SW480 (cell line): ENCODE measurements around the gene SLC24A5.

Source experiments
- DNase-seq: peaks from one replicate; pipeline ENCODE4 v3.0.0-alpha.2; 2016; ENCODE audit warnings: low spot score

SLC24A5 gene

DNA sequence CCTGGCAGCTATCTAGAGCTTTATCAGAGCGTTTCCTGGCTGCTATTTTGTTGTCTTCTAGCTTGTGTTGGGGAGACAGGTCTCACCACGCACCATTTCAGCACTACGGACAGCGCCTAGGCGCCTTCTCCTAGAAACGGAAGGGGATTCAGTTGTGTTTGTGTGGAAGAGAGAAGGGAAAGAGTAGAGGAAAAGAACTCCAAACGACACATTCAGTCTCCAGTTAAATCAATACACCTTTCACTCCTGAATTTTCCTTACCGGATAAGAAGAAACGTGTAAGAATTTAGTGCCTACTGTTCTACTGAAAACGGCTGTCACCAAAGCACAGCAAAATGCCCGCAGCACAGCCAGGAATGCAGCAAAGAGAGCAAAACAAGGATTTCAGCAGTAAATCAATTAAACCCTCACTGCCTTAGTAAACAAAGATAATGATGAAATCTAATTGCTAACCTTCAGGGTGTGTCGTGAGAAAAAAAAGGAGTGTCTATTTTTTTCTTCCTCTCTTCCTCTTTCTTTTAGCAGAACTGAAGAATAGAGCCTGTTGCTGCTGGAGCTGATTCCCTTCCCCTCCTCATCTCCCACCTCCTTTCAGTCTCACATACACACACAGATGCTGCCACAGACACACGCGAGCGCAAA is 70.3 kb downstream of the SLC24A5 start:
- DNase-seq, result peak; percentile 39

- no peak for DNase-seq
Measured at GRCh38 chr15:48191574-48192225, 70.9 kb downstream of the SLC24A5 start, which contains the start of gene CTXN2. TSS of gene CTXN2 (plus strand) at chr15:48191665. CDS start at chr15:48201301, 9,636 bp downstream.
